CD4-positive, CD25-positive, alpha-beta regulatory T cell (primary cell): ENCODE results near the gene GPR173. TPM values are rescaled to one million over a fixed set of nuclear protein-coding genes. Genes with fewer than 3 reads are reported as not detected.
A peak's percentile ranks its signal among the peaks of the same experiment; 100 is the strongest.

Source experiments
- ATAC-seq, 2 donors: fragments of 150-1000 bp; cut with Tn5 transposase; one replicate each; pipeline ENCODE4 v1.10.0; 2021; ENCODE audit warnings: low read depth in 2 of 2, moderate number of reproducible peaks in 2 of 2, moderate library complexity in 1 of 2
- DNase-seq, 3 donors: peaks; one replicate each; pipeline versions ENCODE4 v3.0.0 to v3.0.0-alpha.2; 2012 to 2022; ENCODE audit warnings: mixed read lengths in 1 of 3
- H3K27ac ChIP-seq: one replicate; pipeline ENCODE4 v1.7.0; 2013; ENCODE audit warnings: mild to moderate bottlenecking, low read length; ENCODE audit not compliant: insufficient read depth, poor library complexity, severe bottlenecking
- H3K27me3 ChIP-seq: one replicate; pipeline ENCODE4 v1.7.0; 2013; ENCODE audit warnings: low read length; ENCODE audit not compliant: control insufficient read depth, insufficient read depth
- H3K36me3 ChIP-seq: one replicate; pipeline ENCODE4 v1.7.0; 2013; ENCODE audit warnings: mild to moderate bottlenecking, low read length, moderate library complexity; ENCODE audit not compliant: control insufficient read depth, insufficient read depth
- H3K4me1 ChIP-seq: 2 replicates; pipeline ENCODE4 v1.7.0; 2013; ENCODE audit warnings: mild to moderate bottlenecking, low read length; ENCODE audit not compliant: insufficient read depth, control insufficient read depth, poor library complexity, severe bottlenecking
- H3K4me3 ChIP-seq: one replicate; pipeline ENCODE4 v1.7.0; 2013; ENCODE audit warnings: low read depth, mild to moderate bottlenecking, low read length, moderate library complexity
- H3K9me3 ChIP-seq, 2 experiments: 1 replicate in 1 of 2; 2 replicates in 1 of 2; pipeline ENCODE4 v1.7.0; 2013; ENCODE audit warnings: low read length in 2 of 2, mild to moderate bottlenecking in 1 of 2, moderate library complexity in 1 of 2; ENCODE audit not compliant: control insufficient read depth in 2 of 2
- H3K27ac Mint-ChIP-seq, 3 donors: one replicate each; pipeline ENCODE4 v1.8.0; 2020 to 2022; ENCODE audit warnings: mild to moderate bottlenecking in 3 of 3, mixed read lengths in 3 of 3, moderate library complexity in 2 of 3
- H3K27me3 Mint-ChIP-seq: one replicate; pipeline ENCODE4 v1.8.0; 2022; ENCODE audit warnings: mild to moderate bottlenecking, mixed read lengths
- H3K36me3 Mint-ChIP-seq: one replicate; pipeline ENCODE4 v1.8.0; 2020; ENCODE audit warnings: mixed read lengths
- H3K4me1 Mint-ChIP-seq, 4 donors: one replicate each; pipeline ENCODE4 v1.8.0; 2020 to 2022; ENCODE audit warnings: mixed read lengths in 4 of 4, mild to moderate bottlenecking in 1 of 4
- H3K4me3 Mint-ChIP-seq, 4 donors: one replicate each; pipeline ENCODE4 v1.8.0; 2020 to 2022; ENCODE audit warnings: mild to moderate bottlenecking in 4 of 4, mixed read lengths in 4 of 4, moderate library complexity in 3 of 4
- H3K9me3 Mint-ChIP-seq, 7 donors: one replicate each; pipeline ENCODE4 v1.8.0; 2020 to 2022; ENCODE audit warnings: mixed read lengths in 7 of 7, mild to moderate bottlenecking in 3 of 7, moderate library complexity in 2 of 7
- polyA plus RNA-seq, 4 donors: library from polyadenylated mRNA; unstranded; fragments of 300-500 nt; fragmentation: Illumina TruSeq; gene quantifications; one replicate each; pipeline ENCODE4 v1.2.3, GENCODE V29; 2021
- total RNA-seq: library from RNA; stranded (reverse); gene quantifications from one replicate; pipeline ENCODE4 v1.2.3, GENCODE V29; 2022

The GPR173 gene
- total and polyA plus RNA-seq, 5 donors from 2014 or later = not detected

- no peaks in the 10 kb centered on the region for H3K36me3 ChIP-seq
- no peak for ATAC-seq
- no peak overlapping the region for H3K4me3 Mint-ChIP-seq
- DNase-seq = no peak
- H3K4me3 ChIP-seq = no peak overlapping the region
- no peaks in the 10 kb centered on the region for H3K9me3 ChIP-seq
- H3K36me3 Mint-ChIP-seq = peaks cover 3% of the 10 kb centered on the region
- no peaks in the 10 kb centered on the region for H3K27me3 ChIP-seq
- peaks cover 5% of the 10 kb centered on the region for H3K27me3 Mint-ChIP-seq
- peaks cover 0 to 3% (median 0%) of the 10 kb centered on the region in 7 donors for H3K9me3 Mint-ChIP-seq
- H3K27ac Mint-ChIP-seq = no peak overlapping the region
- no peaks in the 10 kb centered on the region for H3K4me1 Mint-ChIP-seq
- H3K4me1 ChIP-seq = no peaks in the 10 kb centered on the region
- H3K27ac ChIP-seq = no peak overlapping the region
These were observed 39.6 kb upstream of the GPR173 start for GRCh38 chrX:53009032-53009431.

- Histone ChIP-seq H3K4me1 (no peaks in the 10 kb centered on the region), H3K36me3 (no peaks in the 10 kb centered on the region), H3K4me3 (no peak overlapping the region), H3K9me3 (no peaks in the 10 kb centered on the region), H3K27ac (no peak overlapping the region), H3K27me3 (no peaks in the 10 kb centered on the region)
- no peak overlapping the region for H3K4me3 Mint-ChIP-seq
- H3K27me3 Mint-ChIP-seq = peaks cover 5% of the 10 kb centered on the region
- H3K36me3 Mint-ChIP-seq = peaks cover 3% of the 10 kb centered on the region
- no peaks in the 10 kb centered on the region for H3K4me1 Mint-ChIP-seq
- no peaks in the 10 kb centered on the region for H3K9me3 Mint-ChIP-seq
- DNase-seq = no peak
- no peak for ATAC-seq
- H3K27ac Mint-ChIP-seq = no peak overlapping the region
These were observed 35.3 kb upstream of the GPR173 start for GRCh38 chrX:53013291-53013690.

- Mint-ChIP-seq H3K4me1 (no peaks in the 10 kb centered on the region), H3K27ac (no peak overlapping the region), H3K4me3 (no peak overlapping the region), H3K27me3 (no peaks in the 10 kb centered on the region), H3K9me3 (no peaks in the 10 kb centered on the region), H3K36me3 (no peaks in the 10 kb centered on the region)
- H3K9me3 ChIP-seq = no peaks in the 10 kb centered on the region
- H3K36me3 ChIP-seq = no peaks in the 10 kb centered on the region
- no peaks in the 10 kb centered on the region for H3K27me3 ChIP-seq
- no peak overlapping the region for H3K27ac ChIP-seq
- H3K4me1 ChIP-seq = no peaks in the 10 kb centered on the region
- DNase-seq = no peak
- no peak for ATAC-seq
- H3K4me3 ChIP-seq = no peak overlapping the region
These were observed 30.0 kb upstream of the GPR173 start for GRCh38 chrX:53018627-53019026.

GRCh38 chrX:53022381-53022780, 26.2 kb upstream of the GPR173 start:
- H3K4me1 Mint-ChIP-seq = no peaks in the 10 kb centered on the region
- H3K9me3 ChIP-seq = no peaks in the 10 kb centered on the region
- no peak for DNase-seq
- H3K9me3 Mint-ChIP-seq = no peaks in the 10 kb centered on the region
- H3K27me3 ChIP-seq = no peaks in the 10 kb centered on the region
- H3K4me1 ChIP-seq = no peaks in the 10 kb centered on the region
- H3K36me3 Mint-ChIP-seq = no peaks in the 10 kb centered on the region
- no peak overlapping the region for H3K27ac ChIP-seq
- peak overlapping the region in 1 of 4 donors; percentile 15 for H3K4me3 Mint-ChIP-seq
- no peaks in the 10 kb centered on the region for H3K36me3 ChIP-seq
- no peak for ATAC-seq
- no peak overlapping the region for H3K27ac Mint-ChIP-seq
- H3K27me3 Mint-ChIP-seq = no peaks in the 10 kb centered on the region
- H3K4me3 ChIP-seq = no peak overlapping the region

GRCh38 chrX:53028678-53029077, 19.9 kb upstream of the GPR173 start:
- no peak for ATAC-seq
- no peaks in the 10 kb centered on the region for H3K4me1 Mint-ChIP-seq
- no peak overlapping the region for H3K4me3 Mint-ChIP-seq
- no peaks in the 10 kb centered on the region for H3K36me3 Mint-ChIP-seq
- no peak overlapping the region for H3K27ac Mint-ChIP-seq
- no peak overlapping the region for H3K27ac ChIP-seq
- H3K27me3 ChIP-seq = no peaks in the 10 kb centered on the region
- no peaks in the 10 kb centered on the region for H3K4me1 ChIP-seq
- H3K9me3 ChIP-seq = no peaks in the 10 kb centered on the region
- H3K9me3 Mint-ChIP-seq = peaks cover 0 to 2% (median 0%) of the 10 kb centered on the region in 7 donors
- no peaks in the 10 kb centered on the region for H3K27me3 Mint-ChIP-seq
- DNase-seq = no peak
- H3K4me3 ChIP-seq = no peak overlapping the region
- H3K36me3 ChIP-seq = no peaks in the 10 kb centered on the region

- Mint-ChIP-seq H3K27me3 (peaks cover 4% of the 10 kb centered on the region), H3K4me3 (no peak overlapping the region), H3K4me1 (no peaks in the 10 kb centered on the region), H3K36me3 (no peaks in the 10 kb centered on the region), H3K27ac (no peak overlapping the region), H3K9me3 (peaks cover 0 to 2% (median 0%) of the 10 kb centered on the region in 7 donors)
- Histone ChIP-seq H3K4me3 (no peak overlapping the region), H3K27me3 (no peaks in the 10 kb centered on the region), H3K36me3 (no peaks in the 10 kb centered on the region), H3K4me1 (no peaks in the 10 kb centered on the region), H3K27ac (no peak overlapping the region), H3K9me3 (no peaks in the 10 kb centered on the region)
- DNase-seq (no peak), ATAC-seq (no peak)
These were observed 17.2 kb upstream of the GPR173 start for GRCh38 chrX:53031380-53031779.

GRCh38 chrX:53036149-53036548, 12.4 kb upstream of the GPR173 start:
- Histone ChIP-seq H3K36me3 (no peaks in the 10 kb centered on the region), H3K9me3 (no peaks in the 10 kb centered on the region), H3K4me1 (no peaks in the 10 kb centered on the region), H3K27me3 (no peaks in the 10 kb centered on the region), H3K4me3 (no peak overlapping the region), H3K27ac (no peak overlapping the region)
- H3K36me3 Mint-ChIP-seq = no peaks in the 10 kb centered on the region
- H3K4me3 Mint-ChIP-seq = no peak overlapping the region
- H3K4me1 Mint-ChIP-seq = no peaks in the 10 kb centered on the region
- H3K9me3 Mint-ChIP-seq = peaks cover 0 to 1% (median 0%) of the 10 kb centered on the region in 7 donors
- DNase-seq = no peak
- H3K27me3 Mint-ChIP-seq = peaks cover 4% of the 10 kb centered on the region
- H3K27ac Mint-ChIP-seq = no peak overlapping the region
- no peak for ATAC-seq

- no peak for DNase-seq
- H3K27me3 Mint-ChIP-seq = peaks cover 9% of the 10 kb centered on the region
- no peak overlapping the region for H3K27ac ChIP-seq
- no peaks in the 10 kb centered on the region for H3K36me3 Mint-ChIP-seq
- no peak overlapping the region for H3K4me3 Mint-ChIP-seq
- H3K27me3 ChIP-seq = no peaks in the 10 kb centered on the region
- H3K9me3 Mint-ChIP-seq = peaks cover 0 to 1% (median 0%) of the 10 kb centered on the region in 7 donors
- no peaks in the 10 kb centered on the region for H3K36me3 ChIP-seq
- no peak overlapping the region for H3K27ac Mint-ChIP-seq
- no peaks in the 10 kb centered on the region for H3K4me1 Mint-ChIP-seq
- no peaks in the 10 kb centered on the region for H3K4me1 ChIP-seq
- H3K4me3 ChIP-seq = no peak overlapping the region
- no peak for ATAC-seq
- H3K9me3 ChIP-seq = no peaks in the 10 kb centered on the region
These were observed 9.4 kb upstream of the GPR173 start for GRCh38 chrX:53039236-53039635.
